ENCODE data around the gene LSM7.

LSM7 gene

GRCh38 chr19:2353887-2354592 is 25.7 kb upstream of the LSM7 start:
- Histone ChIP-seq H3K27ac (replicated peaks) (no peak overlapping the region), H3K4me3 (replicated peaks; ENCODE audit: insufficient read depth, low read length) (no peak overlapping the region), H3K27me3 (ENCODE audit: insufficient read depth, poor library complexity, severe bottlenecking) (peaks cover 2% of the 10 kb centered on the region)
- TF ChIP-seq SPI1 (IDR thresholded peaks at IDR 0.05; ENCODE audit: borderline replicate concordance, low read depth) (no peak), REST (IDR thresholded peaks at IDR 0.05; ENCODE audit: insufficient replicate concordance, low read depth) (no peak), GABPA (IDR thresholded peaks at IDR 0.05; ENCODE audit: low read depth) (no peak), CTCF (IDR thresholded peaks at IDR 0.05; ENCODE audit: insufficient read depth, low read length) (no peak), POLR2AphosphoS5 (IDR thresholded peaks at IDR 0.05; ENCODE audit: low read depth) (no peak)
- DNase-seq (ENCODE audit: low read depth in 1 of 2, low spot score in 1 of 2) = no peak

- Histone ChIP-seq H3K27ac (replicated peaks) (no peak overlapping the region), H3K27me3 (ENCODE audit: insufficient read depth, poor library complexity, severe bottlenecking) (no peaks in the 10 kb centered on the region)
- DNase-seq (ENCODE audit: low read depth in 1 of 2, low spot score in 1 of 2) = no peak
These were observed 24.9 kb upstream of the LSM7 start for GRCh38 chr19:2353159-2353886.

More at GRCh38 chr19:2353159-2353886, 24.9 kb upstream of the LSM7 start:
- no peak overlapping the region for H3K4me3 ChIP-seq (replicated peaks; ENCODE audit: insufficient read depth, low read length)
- TF ChIP-seq REST (IDR thresholded peaks at IDR 0.05; ENCODE audit: insufficient replicate concordance, low read depth) = no peak
- TF ChIP-seq CTCF (IDR thresholded peaks at IDR 0.05; ENCODE audit: insufficient read depth, low read length) = no peak
- no peak for TF ChIP-seq SPI1 (IDR thresholded peaks at IDR 0.05; ENCODE audit: borderline replicate concordance, low read depth)

Data from HL-60 (cell line).